Upper lobe of right lung (tissue), 1 donor: ENCODE data around the gene MED25. TPM values are rescaled to one million over a fixed set of nuclear protein-coding genes. Genes with fewer than 3 reads are reported as not detected.

Experiments used
- ATAC-seq: fragments of 200-7000 bp; cut with Tn5 transposase; one replicate; pipeline ENCODE4 v1.9.1; 2020; ENCODE audit warnings: mild to moderate bottlenecking, moderate library complexity
- DNase-seq: peaks from one replicate; pipeline ENCODE4 v3.0.0-alpha.2; 2020
- H3K27ac ChIP-seq: fragments of 200-600 bp; one replicate; pipeline ENCODE4 v1.8.0; 2022
- H3K27me3 ChIP-seq: fragments of 200-600 bp; one replicate; pipeline ENCODE4 v1.8.0; 2022; ENCODE audit warnings: mild to moderate bottlenecking
- H3K36me3 ChIP-seq: fragments of 200-600 bp; one replicate; pipeline ENCODE4 v1.8.0; 2022
- H3K4me1 ChIP-seq: fragments of 200-600 bp; one replicate; pipeline ENCODE4 v1.8.0; 2022
- H3K4me3 ChIP-seq: fragments of 200-600 bp; one replicate; pipeline ENCODE4 v1.8.0; 2022; ENCODE audit warnings: mild to moderate bottlenecking
- H3K9me3 ChIP-seq: fragments of 200-600 bp; one replicate; pipeline ENCODE4 v1.8.0; 2022
- intact Hi-C: fragments of 100-400 bp; cut with DNase I; formaldehyde crosslinking; loops from one replicate; pipeline ENCODE4 v1.11.0; 2022
- microRNA-seq: library from miRNA; unstranded; fragments of <30 nt; microRNA quantifications from one replicate; pipeline ENCODE4 v1.2.0, GENCODE V29; 2020; ENCODE audit warnings: borderline microRNAs expressed
- total RNA-seq: library from RNA; stranded (reverse); fragmentation: NEBNext Ultra II Directional; extraction: Animal tissue kit (Norgen Biotek cat#: 25700); gene quantifications from one replicate; pipeline ENCODE4 v1.2.1, GENCODE V29; 2021
- TF ChIP-seq, protein P1 (sequence below): fragments of 200-600 bp; IDR thresholded peaks from one replicate; pipeline ENCODE4 v1.8.0; 2022; ENCODE audit warnings: antibody characterized with exemption
- donor health status: DM: no; HTN: yes; CAD: no; lungs with severe emphysema.

The MED25 gene
- total RNA-seq, 1 donor from 2014 or later, result 45.9 TPM

GRCh38 chr19:49882643-49883042, 64.6 kb downstream of the MED25 start:
- Histone ChIP-seq H3K4me1 (peaks cover 14% of the 10 kb centered on the region), H3K4me3 (no peak overlapping the region), H3K9me3 (no peaks in the 10 kb centered on the region), H3K27ac (no peak overlapping the region), H3K36me3 (peaks cover 72% of the 10 kb centered on the region), H3K27me3 (no peaks in the 10 kb centered on the region)
- intact Hi-C loops, result no loop called here
- TF ChIP-seq, protein P1, sequence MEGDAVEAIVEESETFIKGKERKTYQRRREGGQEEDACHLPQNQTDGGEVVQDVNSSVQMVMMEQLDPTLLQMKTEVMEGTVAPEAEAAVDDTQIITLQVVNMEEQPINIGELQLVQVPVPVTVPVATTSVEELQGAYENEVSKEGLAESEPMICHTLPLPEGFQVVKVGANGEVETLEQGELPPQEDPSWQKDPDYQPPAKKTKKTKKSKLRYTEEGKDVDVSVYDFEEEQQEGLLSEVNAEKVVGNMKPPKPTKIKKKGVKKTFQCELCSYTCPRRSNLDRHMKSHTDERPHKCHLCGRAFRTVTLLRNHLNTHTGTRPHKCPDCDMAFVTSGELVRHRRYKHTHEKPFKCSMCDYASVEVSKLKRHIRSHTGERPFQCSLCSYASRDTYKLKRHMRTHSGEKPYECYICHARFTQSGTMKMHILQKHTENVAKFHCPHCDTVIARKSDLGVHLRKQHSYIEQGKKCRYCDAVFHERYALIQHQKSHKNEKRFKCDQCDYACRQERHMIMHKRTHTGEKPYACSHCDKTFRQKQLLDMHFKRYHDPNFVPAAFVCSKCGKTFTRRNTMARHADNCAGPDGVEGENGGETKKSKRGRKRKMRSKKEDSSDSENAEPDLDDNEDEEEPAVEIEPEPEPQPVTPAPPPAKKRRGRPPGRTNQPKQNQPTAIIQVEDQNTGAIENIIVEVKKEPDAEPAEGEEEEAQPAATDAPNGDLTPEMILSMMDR, result no peak
- no peak for DNase-seq
- ATAC-seq, result no peak

DNA sequence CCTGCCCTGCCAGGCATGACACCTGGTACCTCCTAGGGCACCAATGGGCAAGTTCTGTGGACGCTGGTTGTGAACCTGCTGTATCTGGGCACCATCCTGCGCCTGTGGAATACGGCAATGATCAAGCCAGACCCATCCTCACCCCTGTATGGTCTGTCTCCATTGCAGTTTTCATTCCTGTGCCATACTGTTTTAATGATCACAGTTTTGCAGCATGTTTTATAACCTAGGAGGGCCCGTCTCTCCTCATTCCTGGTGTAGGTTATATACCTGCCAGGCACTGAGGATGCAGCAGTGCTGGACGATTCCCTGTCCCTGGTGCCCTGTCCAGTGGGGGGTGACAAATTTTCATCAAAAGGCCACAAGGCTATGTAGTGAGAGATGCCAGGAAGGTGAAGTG, 65.0 kb downstream of the MED25 start:
- Histone ChIP-seq H3K4me1 (peaks cover 14% of the 10 kb centered on the region), H3K36me3 (peaks cover 72% of the 10 kb centered on the region), H3K27me3 (no peaks in the 10 kb centered on the region), H3K9me3 (no peaks in the 10 kb centered on the region), H3K27ac (no peak overlapping the region), H3K4me3 (no peak overlapping the region)
- TF ChIP-seq, protein P1, result no peak
- intact Hi-C loops, result no loop called here
- ATAC-seq, result no peak
- DNase-seq, result no peak

DNA sequence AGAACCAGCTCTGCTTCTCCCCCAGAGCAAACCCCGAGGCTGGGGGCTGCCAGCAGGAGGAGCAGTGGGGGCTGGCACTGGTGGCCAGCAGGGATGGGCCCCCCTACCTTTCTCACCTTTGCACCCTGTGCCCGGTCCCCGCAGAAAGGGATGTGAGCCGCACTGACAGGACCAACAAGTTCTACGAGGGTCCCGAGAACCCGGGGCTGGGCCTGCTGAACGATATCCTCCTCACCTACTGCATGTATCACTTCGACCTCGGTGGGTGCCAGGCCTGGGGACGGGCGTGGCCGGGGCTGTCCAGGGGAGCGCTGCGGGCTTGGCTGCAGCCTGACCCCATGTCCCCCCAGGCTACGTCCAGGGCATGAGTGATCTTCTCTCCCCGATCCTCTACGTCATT, 66.0 kb downstream of the MED25 start:
- H3K27me3 ChIP-seq, result no peaks in the 10 kb centered on the region
- intact Hi-C loops, result no loop called here
- no peak for DNase-seq
- H3K4me3 ChIP-seq, result no peak overlapping the region
- peaks cover 67% of the 10 kb centered on the region for H3K36me3 ChIP-seq
- no peak for ATAC-seq
- H3K9me3 ChIP-seq, result no peaks in the 10 kb centered on the region
- H3K4me1 ChIP-seq, result peaks cover 4% of the 10 kb centered on the region
- TF ChIP-seq, protein P1, result no peak
- H3K27ac ChIP-seq, result no peak overlapping the region

GRCh38 chr19:49884760-49885159, 66.7 kb downstream of the MED25 start:
- intact Hi-C loops, result no loop called here
- TF ChIP-seq, protein P1, result no peak
- H3K36me3 ChIP-seq, result peaks cover 61% of the 10 kb centered on the region
- H3K4me1 ChIP-seq, result no peaks in the 10 kb centered on the region
- H3K4me3 ChIP-seq, result no peak overlapping the region
- DNase-seq, result no peak
- no peak overlapping the region for H3K27ac ChIP-seq
- ATAC-seq, result no peak
- no peaks in the 10 kb centered on the region for H3K27me3 ChIP-seq
- H3K9me3 ChIP-seq, result no peaks in the 10 kb centered on the region

Small RNAs within 50 kb of the gene (microRNA-seq; reads per million reads assigned to microRNA genes)
- not detected for gene MIR4749
- gene MIR6799, result not detected
- not detected for gene MIR6800

Other genes with a start within 250 kb of the MED25 start
- 48.7 TPM for gene NOSIP, start 237.7 kb upstream of the MED25 start, total RNA-seq
- gene PRRG2, start 237.0 kb upstream of the MED25 start, total RNA-seq, result 10.1 TPM
- 30.9 TPM for gene PRR12, start 227.1 kb upstream of the MED25 start, total RNA-seq
- 138 TPM for gene RRAS, start 178.1 kb upstream of the MED25 start, total RNA-seq
- gene SCAF1, start 176.1 kb upstream of the MED25 start, total RNA-seq, result 67.9 TPM
- gene IRF3, start 152.4 kb upstream of the MED25 start, total RNA-seq, result 86.4 TPM
- 15.8 TPM for gene BCL2L12, start 152.4 kb upstream of the MED25 start, total RNA-seq
- gene PRMT1, start 141.0 kb upstream of the MED25 start, total RNA-seq, result 90.8 TPM
- 1.9 TPM for gene ADM5, start 128.7 kb upstream of the MED25 start, total RNA-seq
- gene CPT1C, start 127.2 kb upstream of the MED25 start, total RNA-seq, result 6.1 TPM
- gene TSKS, start 55.0 kb upstream of the MED25 start, total RNA-seq, result 0.43 TPM
- gene AP2A1, start 51.3 kb upstream of the MED25 start, total RNA-seq, result 61.2 TPM
- gene FUZ, start 5.0 kb upstream of the MED25 start, total RNA-seq, result 20.1 TPM
- 104 TPM for gene PTOV1, start 32.9 kb downstream of the MED25 start, total RNA-seq
- 83.2 TPM for gene PNKP, start 49.3 kb downstream of the MED25 start, total RNA-seq
- gene AKT1S1, start 59.1 kb downstream of the MED25 start, total RNA-seq, result 29.4 TPM
- gene TBC1D17, start 59.4 kb downstream of the MED25 start, total RNA-seq, result 57.1 TPM
- 1.8 TPM for gene IL4I1, start 78.6 kb downstream of the MED25 start, total RNA-seq
- 14.1 TPM for gene ATF5, start 110.9 kb downstream of the MED25 start, total RNA-seq
- gene NUP62, start 111.2 kb downstream of the MED25 start, total RNA-seq, result 39.3 TPM
- gene SIGLEC11, start 142.9 kb downstream of the MED25 start, total RNA-seq, result 2.5 TPM
- 39.5 TPM for gene VRK3, start 207.1 kb downstream of the MED25 start, total RNA-seq
- 8.4 TPM for gene ZNF473, start 207.7 kb downstream of the MED25 start, total RNA-seq